Keratinocyte (primary cell): ENCODE measurements around the gene RAET1G. TPM values are rescaled to one million over a fixed set of nuclear protein-coding genes. Genes with fewer than 3 reads are reported as not detected.

Experiments
- DNase-seq: peaks from one replicate; pipeline ENCODE4 v3.0.0-alpha.2; 2011; ENCODE audit warnings: low read depth, missing footprints, low spot score
- FAIRE-seq: peaks from 2 replicates; lab custom pipeline; 2011; peaks lifted over from hg19 to GRCh38; lab: Jason Lieb, UNC
- H2AFZ ChIP-seq: 2 replicates; pipeline ENCODE4 v1.6.0; 2012; ENCODE audit warnings: low read length, control low read depth, inconsistent platforms; ENCODE audit not compliant: control insufficient read depth
- H3K27ac ChIP-seq: 2 replicates; pipeline ENCODE4 v1.5.1; 2011; ENCODE audit warnings: low read length; ENCODE audit not compliant: control insufficient read depth, insufficient read depth
- H3K27me3 ChIP-seq: 3 replicates; pipeline ENCODE4 v1.6.0; 2011; ENCODE audit warnings: low read length; ENCODE audit not compliant: control insufficient read depth, insufficient read depth; ENCODE audit errors: extremely low read depth
- H3K36me3 ChIP-seq, 2 experiments: 2 replicates in 1 of 2; 3 replicates in 1 of 2; pipeline ENCODE4 v1.5.1; 2011; ENCODE audit warnings: low read length in 2 of 2, mild to moderate bottlenecking in 1 of 2; ENCODE audit not compliant: control insufficient read depth in 2 of 2, insufficient read depth in 2 of 2; ENCODE audit errors: extremely low read depth in 1 of 2
- H3K4me1 ChIP-seq: 3 replicates; pipeline ENCODE4 v1.5.1; 2011; ENCODE audit warnings: low read length; ENCODE audit not compliant: control insufficient read depth, insufficient read depth; ENCODE audit errors: extremely low read depth
- H3K4me2 ChIP-seq: 3 replicates; pipeline ENCODE4 v1.6.0; 2011; ENCODE audit warnings: low read depth, low read length; ENCODE audit not compliant: control insufficient read depth, insufficient read depth; ENCODE audit errors: extremely low read depth
- H3K4me3 ChIP-seq, 3 experiments: fragments of 200-600 bp in 1 of 3; sonication (generic) in 1 of 3; 2 replicates in 2 of 3; 3 replicates in 1 of 3; pipeline ENCODE4 v1.5.1; 2011 to 2016; ENCODE audit warnings: low read length in 3 of 3, mild to moderate bottlenecking in 3 of 3, control low read depth in 2 of 3, inconsistent platforms in 1 of 3, low read depth in 1 of 3, mixed read lengths in 1 of 3, mixed run types in 1 of 3, moderate library complexity in 1 of 3; ENCODE audit not compliant: control insufficient read depth in 2 of 3, insufficient read depth in 2 of 3; ENCODE audit errors: extremely low read depth in 1 of 3
- H3K79me2 ChIP-seq: 2 replicates; pipeline ENCODE4 v1.6.0; 2012; ENCODE audit warnings: low read length; ENCODE audit not compliant: control insufficient read depth, insufficient read depth
- H3K9ac ChIP-seq: 3 replicates; pipeline ENCODE4 v1.6.0; 2011; ENCODE audit warnings: low read length; ENCODE audit not compliant: control insufficient read depth, insufficient read depth; ENCODE audit errors: extremely low read depth
- H3K9me1 ChIP-seq: 3 replicates; pipeline ENCODE4 v1.6.0; 2011; ENCODE audit warnings: low read length; ENCODE audit not compliant: control insufficient read depth, insufficient read depth; ENCODE audit errors: extremely low read depth
- H3K9me3 ChIP-seq: 2 replicates; pipeline ENCODE4 v1.5.1; 2012; ENCODE audit warnings: low read depth, low read length; ENCODE audit not compliant: control insufficient read depth
- H4K20me1 ChIP-seq: 3 replicates; pipeline ENCODE4 v1.6.0; 2011; ENCODE audit warnings: low read length; ENCODE audit not compliant: control insufficient read depth, insufficient read depth; ENCODE audit errors: extremely low read depth
- EZH2 ChIP-seq: IDR thresholded peaks from one replicate; pipeline ENCODE4 v1.6.1; 2012; ENCODE audit warnings: inconsistent platforms, mild to moderate bottlenecking, low read length, moderate library complexity
- dilution Hi-C: fragments of 300-500 bp; cut with MboI; formaldehyde crosslinking; loops from one replicate; pipeline ENCODE4 v1.7.0; 2020; ENCODE audit warnings: low sequenced_read_pairs; ENCODE audit not compliant: extremely low pct_ligation_motif_present
- polyA plus RNA-seq, 5 experiments: library from polyadenylated mRNA; depleted of rRNA in 3 of 5; stranded (reverse) in 3 of 5; stranded (forward) in 1 of 5; unstranded in 1 of 5; fragments of >200 nt; gene quantifications; 1 replicate in 1 of 5; 2 replicates in 3 of 5; 3 replicates in 1 of 5; pipeline versions ENCODE4 v1.2.1 to v1.2.3, GENCODE V29; 2011 to 2012; ENCODE audit warnings: missing spikeins in 2 of 5, low read depth in 1 of 5, low replicate concordance in 1 of 5
- TF ChIP-seq, protein P1 (sequence below), 3 experiments: IDR thresholded peaks in 1 of 3; conservative IDR thresholded peaks in 1 of 3; optimal IDR thresholded peaks in 1 of 3; 2 replicates in 2 of 3; 3 replicates in 1 of 3; pipeline versions ENCODE3 to v1.5.1; 2011; ENCODE audit warnings: low read length in 3 of 3, mild to moderate bottlenecking in 3 of 3, moderate library complexity in 2 of 3, control low read depth in 1 of 3, inconsistent platforms in 1 of 3; ENCODE audit not compliant: insufficient read depth in 2 of 3; ENCODE audit errors: extremely low read depth in 1 of 3

Gene RAET1G
- polyA plus RNA-seq, 1 donor (not counting 4 experiments of a cell fraction or from before 2014, with no cell fraction given) = 16.4 TPM

DNA sequence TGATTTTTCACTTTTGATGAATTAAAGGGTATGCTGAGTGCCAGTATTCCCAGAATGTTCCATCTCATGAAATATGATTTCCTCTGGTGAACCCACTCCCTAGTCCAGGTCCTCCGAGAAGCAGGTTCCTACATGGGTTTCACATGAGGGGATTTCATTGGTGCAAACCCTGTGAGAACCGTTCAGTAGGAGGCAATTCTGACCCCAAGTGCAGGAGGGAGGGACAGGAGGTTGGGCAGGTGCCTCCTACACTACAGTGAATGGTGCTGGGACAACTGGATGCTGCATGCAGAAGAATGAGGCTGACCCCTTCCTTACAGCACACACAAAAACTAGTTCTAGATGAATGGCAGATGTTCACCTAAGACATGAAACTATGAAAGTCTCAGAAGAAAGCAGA, 13.8 kb upstream of the RAET1G start:
- no peaks in the 10 kb centered on the region for H4K20me1 ChIP-seq
- no peak overlapping the region for H3K27ac ChIP-seq
- H3K79me2 ChIP-seq = no peaks in the 10 kb centered on the region
- TF ChIP-seq EZH2 = no peak
- TF ChIP-seq, protein P1, sequence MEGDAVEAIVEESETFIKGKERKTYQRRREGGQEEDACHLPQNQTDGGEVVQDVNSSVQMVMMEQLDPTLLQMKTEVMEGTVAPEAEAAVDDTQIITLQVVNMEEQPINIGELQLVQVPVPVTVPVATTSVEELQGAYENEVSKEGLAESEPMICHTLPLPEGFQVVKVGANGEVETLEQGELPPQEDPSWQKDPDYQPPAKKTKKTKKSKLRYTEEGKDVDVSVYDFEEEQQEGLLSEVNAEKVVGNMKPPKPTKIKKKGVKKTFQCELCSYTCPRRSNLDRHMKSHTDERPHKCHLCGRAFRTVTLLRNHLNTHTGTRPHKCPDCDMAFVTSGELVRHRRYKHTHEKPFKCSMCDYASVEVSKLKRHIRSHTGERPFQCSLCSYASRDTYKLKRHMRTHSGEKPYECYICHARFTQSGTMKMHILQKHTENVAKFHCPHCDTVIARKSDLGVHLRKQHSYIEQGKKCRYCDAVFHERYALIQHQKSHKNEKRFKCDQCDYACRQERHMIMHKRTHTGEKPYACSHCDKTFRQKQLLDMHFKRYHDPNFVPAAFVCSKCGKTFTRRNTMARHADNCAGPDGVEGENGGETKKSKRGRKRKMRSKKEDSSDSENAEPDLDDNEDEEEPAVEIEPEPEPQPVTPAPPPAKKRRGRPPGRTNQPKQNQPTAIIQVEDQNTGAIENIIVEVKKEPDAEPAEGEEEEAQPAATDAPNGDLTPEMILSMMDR (optimal IDR thresholded peaks at IDR 0.05 in 1 of 3, IDR thresholded peaks at IDR 0.05 in 1 of 3, conservative IDR thresholded peaks at IDR 0.05 in 1 of 3; ENCODE audit: extremely low read depth in 1 of 3, insufficient read depth in 2 of 3, low read length in 3 of 3) = no peak
- FAIRE-seq = no peak
- H3K9me1 ChIP-seq = no peaks in the 10 kb centered on the region
- H3K4me3 ChIP-seq = no peak overlapping the region
- H3K9ac ChIP-seq = no peak overlapping the region
- peaks cover 10% of the 10 kb centered on the region for H3K4me1 ChIP-seq
- no peak for DNase-seq
- dilution Hi-C loops = no loop called here
- H3K27me3 ChIP-seq = peaks cover 16% of the 10 kb centered on the region
- no peak overlapping the region for H2AFZ ChIP-seq
- H3K9me3 ChIP-seq = no peaks in the 10 kb centered on the region
- H3K36me3 ChIP-seq = no peaks in the 10 kb centered on the region
- no peak overlapping the region for H3K4me2 ChIP-seq

DNA sequence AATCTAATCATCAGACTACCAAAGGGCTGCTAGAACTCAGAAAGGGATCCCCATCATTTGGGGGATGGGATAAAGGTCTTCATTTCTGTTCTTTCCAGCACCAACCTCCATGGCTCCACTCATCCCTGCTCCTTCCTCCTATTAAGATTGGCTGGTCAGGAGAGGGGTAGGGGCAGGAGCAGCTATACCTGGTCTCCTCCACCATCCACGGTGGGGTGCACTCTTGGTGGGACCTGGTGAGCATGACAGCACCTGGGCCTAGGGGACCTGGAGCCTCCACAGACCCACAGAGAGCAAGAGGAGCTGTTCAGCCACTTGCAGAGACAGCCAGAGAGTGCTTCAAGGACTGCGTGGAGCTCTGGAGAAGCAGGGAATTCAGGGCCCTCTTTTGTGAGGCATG, 12.7 kb upstream of the RAET1G start:
- no peak for FAIRE-seq
- Histone ChIP-seq H4K20me1 (no peaks in the 10 kb centered on the region), H3K9me1 (no peaks in the 10 kb centered on the region), H3K27ac (no peak overlapping the region), H3K4me1 (peaks cover 10% of the 10 kb centered on the region), H3K9ac (no peak overlapping the region), H3K4me2 (no peak overlapping the region), H2AFZ (no peak overlapping the region), H3K4me3 (no peak overlapping the region), H3K79me2 (no peaks in the 10 kb centered on the region), H3K9me3 (no peaks in the 10 kb centered on the region), H3K36me3 (no peaks in the 10 kb centered on the region), H3K27me3 (peaks cover 16% of the 10 kb centered on the region)
- TF ChIP-seq, protein P1 (optimal IDR thresholded peaks at IDR 0.05 in 1 of 3, IDR thresholded peaks at IDR 0.05 in 1 of 3, conservative IDR thresholded peaks at IDR 0.05 in 1 of 3; ENCODE audit: extremely low read depth in 1 of 3, insufficient read depth in 2 of 3, low read length in 3 of 3) = no peak
- no peak for TF ChIP-seq EZH2
- dilution Hi-C loops = no loop called here
- DNase-seq = no peak
